Measurements from ENCODE around the gene PIWIL1. TPM values are rescaled to one million over a fixed set of nuclear protein-coding genes. Genes with fewer than 3 reads are reported as not detected.

Gene PIWIL1
- polyA plus RNA-seq, 1 of the 3 experiments (the other 2 are of a cell fraction): 0.05 TPM

DNA sequence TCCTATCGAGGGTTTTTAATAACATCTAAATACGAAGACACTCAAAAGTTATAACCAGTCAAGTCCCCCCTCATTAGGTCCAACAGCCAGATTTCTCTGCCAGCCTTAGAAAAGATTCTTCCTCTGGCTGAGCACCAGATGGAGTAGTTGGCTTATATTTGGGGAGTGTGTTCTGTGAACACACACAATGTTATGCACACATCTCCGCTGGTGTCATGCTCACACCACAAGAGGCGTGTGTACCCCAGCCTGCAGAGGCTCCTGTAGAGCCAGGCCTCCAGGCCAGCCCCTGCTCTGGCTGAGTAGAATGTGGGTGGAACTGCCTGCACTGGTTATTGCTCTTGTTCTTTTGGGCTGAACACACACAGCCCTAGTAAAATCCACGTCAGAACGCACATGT, 64.0 kb downstream of the PIWIL1 start:
- Histone ChIP-seq H4K20me1 (ENCODE audit: insufficient read depth) (no peaks in the 10 kb centered on the region), H3K27ac (ENCODE audit: low read depth in 2 of 2, low read length in 1 of 2) (no peak overlapping the region; a peak in 1 of 4 replicates), H3K4me2 (no peak overlapping the region), H3K9me3 (no peaks in the 10 kb centered on the region), H3K27me3 (ENCODE audit: insufficient read depth) (no peaks in the 10 kb centered on the region), H3K4me1 (ENCODE audit: control insufficient read depth in 1 of 2, insufficient read depth in 2 of 2, low read depth in 1 of 2, low read length in 1 of 2) (no peaks in the 10 kb centered on the region; a peak in 1 of 4 replicates), H3F3A (replicated peaks; ENCODE audit: insufficient read depth) (no peaks in the 10 kb centered on the region), H3K9me2 (no peaks in the 10 kb centered on the region), H3K4me3 (ENCODE audit: low read depth in 2 of 2, low read length in 1 of 2) (no peak overlapping the region), H3K36me3 (replicated peaks in 1 of 2; ENCODE audit: control insufficient read depth in 1 of 2, insufficient read depth in 2 of 2, low read length in 1 of 2) (peaks cover 0 to 6% of the 10 kb centered on the region in 2 experiments), H3K9ac (no peak overlapping the region), H3K79me2 (ENCODE audit: insufficient read depth) (no peaks in the 10 kb centered on the region), H2AFZ (ENCODE audit: low read depth) (no peak overlapping the region)
- DNase-seq: no peak
- ChIA-PET CTCF (interaction anchor here (0.8 to 1.6 kb wide), 3 partner anchors 12 to 351 kb away, joined by 3 to 4 read pairs (median 4); no protein-coding TSS in a partner anchor), POLR2A (no interaction called here)
- TF ChIP-seq YY1 (IDR thresholded peaks at IDR 0.05; ENCODE audit: low read depth) (no peak), MEF2A (IDR thresholded peaks at IDR 0.05; ENCODE audit: borderline replicate concordance, low read depth) (no peak), RAD21 (IDR thresholded peaks at IDR 0.05; ENCODE audit: low read length) (peak; percentile 61), SMC3 (IDR thresholded peaks at IDR 0.05; ENCODE audit: low read depth, low read length) (no peak)
- 48% methylated on average over 6 of the region's 6 CpGs for WGBS (ENCODE audit: low lambda C conversion rate)

DNA sequence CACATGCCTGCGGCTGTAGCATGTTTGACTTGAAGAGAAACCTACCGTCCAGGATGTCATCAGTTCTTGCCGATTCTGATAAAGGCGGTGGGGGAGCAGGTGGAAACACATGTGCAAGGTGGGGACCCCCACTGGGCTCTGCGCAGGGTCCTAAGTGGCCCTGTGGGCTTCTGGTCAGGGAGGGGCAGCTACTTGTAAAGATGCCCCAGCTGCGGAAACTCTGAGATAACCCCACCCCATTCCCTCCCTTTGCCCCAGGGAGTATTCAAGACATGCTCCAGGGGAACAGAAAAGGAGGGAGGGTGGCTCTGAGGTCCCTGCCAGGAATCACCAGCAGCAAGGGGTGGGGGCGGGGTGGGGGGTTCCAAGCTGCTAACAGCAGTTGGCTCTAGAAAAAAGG, 67.6 kb downstream of the PIWIL1 start:
- TF ChIP-seq FOXJ3 (CRISPR knock-in tag; IDR thresholded peaks at IDR 0.05) (no peak), RCOR1 (IDR thresholded peaks at IDR 0.05; ENCODE audit: low read length) (no peak), EZH2phosphoT487 (IDR thresholded peaks at IDR 0.05; ENCODE audit: borderline replicate concordance, low read depth) (no peak), YY1 (IDR thresholded peaks at IDR 0.05; ENCODE audit: low read depth) (no peak), FOSL2 (IDR thresholded peaks at IDR 0.05; ENCODE audit: borderline replicate concordance, low read depth) (no peak), SIN3A (IDR thresholded peaks at IDR 0.05; ENCODE audit: borderline replicate concordance, low read depth, low read length) (no peak)
- TF ChIP-seq, protein P1, sequence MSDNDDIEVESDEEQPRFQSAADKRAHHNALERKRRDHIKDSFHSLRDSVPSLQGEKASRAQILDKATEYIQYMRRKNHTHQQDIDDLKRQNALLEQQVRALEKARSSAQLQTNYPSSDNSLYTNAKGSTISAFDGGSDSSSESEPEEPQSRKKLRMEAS (IDR thresholded peaks at IDR 0.05; ENCODE audit: low read depth): no peak
- TF ChIP-seq, protein P2, sequence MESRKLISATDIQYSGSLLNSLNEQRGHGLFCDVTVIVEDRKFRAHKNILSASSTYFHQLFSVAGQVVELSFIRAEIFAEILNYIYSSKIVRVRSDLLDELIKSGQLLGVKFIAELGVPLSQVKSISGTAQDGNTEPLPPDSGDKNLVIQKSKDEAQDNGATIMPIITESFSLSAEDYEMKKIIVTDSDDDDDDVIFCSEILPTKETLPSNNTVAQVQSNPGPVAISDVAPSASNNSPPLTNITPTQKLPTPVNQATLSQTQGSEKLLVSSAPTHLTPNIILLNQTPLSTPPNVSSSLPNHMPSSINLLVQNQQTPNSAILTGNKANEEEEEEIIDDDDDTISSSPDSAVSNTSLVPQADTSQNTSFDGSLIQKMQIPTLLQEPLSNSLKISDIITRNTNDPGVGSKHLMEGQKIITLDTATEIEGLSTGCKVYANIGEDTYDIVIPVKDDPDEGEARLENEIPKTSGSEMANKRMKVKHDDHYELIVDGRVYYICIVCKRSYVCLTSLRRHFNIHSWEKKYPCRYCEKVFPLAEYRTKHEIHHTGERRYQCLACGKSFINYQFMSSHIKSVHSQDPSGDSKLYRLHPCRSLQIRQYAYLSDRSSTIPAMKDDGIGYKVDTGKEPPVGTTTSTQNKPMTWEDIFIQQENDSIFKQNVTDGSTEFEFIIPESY (IDR thresholded peaks at IDR 0.05; ENCODE audit: borderline replicate concordance, low read depth): no peak
- Histone ChIP-seq H4K20me1 (ENCODE audit: insufficient read depth) (no peaks in the 10 kb centered on the region), H2AFZ (ENCODE audit: low read depth) (no peak overlapping the region), H3F3A (replicated peaks; ENCODE audit: insufficient read depth) (no peaks in the 10 kb centered on the region), H3K4me3 (ENCODE audit: low read depth in 2 of 2, low read length in 1 of 2) (no peak overlapping the region), H3K9ac (no peak overlapping the region), H3K79me2 (ENCODE audit: insufficient read depth) (no peaks in the 10 kb centered on the region), H3K4me2 (no peak overlapping the region), H3K27ac (ENCODE audit: low read depth in 2 of 2, low read length in 1 of 2) (no peak overlapping the region), H3K27me3 (ENCODE audit: insufficient read depth) (no peaks in the 10 kb centered on the region), H3K4me1 (ENCODE audit: control insufficient read depth in 1 of 2, insufficient read depth in 2 of 2, low read depth in 1 of 2, low read length in 1 of 2) (no peaks in the 10 kb centered on the region), H3K9me3 (no peaks in the 10 kb centered on the region), H3K9me2 (no peaks in the 10 kb centered on the region), H3K36me3 (replicated peaks in 1 of 2; ENCODE audit: control insufficient read depth in 1 of 2, insufficient read depth in 2 of 2, low read length in 1 of 2) (peaks cover 0 to 9% of the 10 kb centered on the region in 2 experiments)
- 54% methylated on average over 7 of the region's 7 CpGs for WGBS (ENCODE audit: low lambda C conversion rate)
- no peak for DNase-seq
- ChIA-PET CTCF (interaction anchor here (1.7 kb wide), 1 partner anchor 343 kb away, joined by 6 read pairs; no protein-coding TSS in a partner anchor), POLR2A (no interaction called here)
